ENCODE measurements around the gene RSPH6A.
A peak's percentile ranks its signal among the peaks of the same experiment; 100 is the strongest.

Gene RSPH6A

GRCh38 chr19:45793876-45794275 is 21.2 kb downstream of the RSPH6A start:
- H3K4me1 Mint-ChIP-seq = peaks cover 38% of the 10 kb centered on the region
- H3K36me3 Mint-ChIP-seq = peaks cover 6% of the 10 kb centered on the region
- no peaks in the 10 kb centered on the region for H3K9me3 Mint-ChIP-seq
- H3K27me3 Mint-ChIP-seq = peaks cover 8% of the 10 kb centered on the region
- H3K4me3 Mint-ChIP-seq = no peak overlapping the region
- peak overlapping the region; percentile 25 for H3K27ac Mint-ChIP-seq

- Mint-ChIP-seq H3K4me1 (peaks cover 38% of the 10 kb centered on the region), H3K9me3 (no peaks in the 10 kb centered on the region), H3K27ac (peak overlapping the region; percentile 88), H3K27me3 (peaks cover 6% of the 10 kb centered on the region), H3K36me3 (peaks cover 9% of the 10 kb centered on the region), H3K4me3 (peak overlapping the region; percentile 78)
Measured at GRCh38 chr19:45793178-45793564, 21.9 kb downstream of the RSPH6A start.

- H3K36me3 Mint-ChIP-seq = peaks cover 13% of the 10 kb centered on the region
- peak within 1 kb of the TSS; percentile 88 for H3K27ac Mint-ChIP-seq
- peak within 1 kb of the TSS; percentile 92 for H3K4me3 Mint-ChIP-seq
- H3K27me3 Mint-ChIP-seq = peaks cover 6% of the 10 kb centered on the region
- no peaks in the 10 kb centered on the region for H3K9me3 Mint-ChIP-seq
- H3K4me1 Mint-ChIP-seq = peaks cover 38% of the 10 kb centered on the region
Measured at GRCh38 chr19:45792470-45793177, 22.5 kb downstream of the RSPH6A start, which contains the start of gene DMWD. Gene DMWD, minus strand, starts transcription at chr19:45792845. Its CDS starts 89 bp downstream, at chr19:45792756.

GRCh38 chr19:45791744-45792469 is 23.2 kb downstream of the RSPH6A start:
- Mint-ChIP-seq H3K4me3 (peak overlapping the region; percentile 92), H3K27me3 (peaks cover 6% of the 10 kb centered on the region), H3K36me3 (peaks cover 18% of the 10 kb centered on the region), H3K9me3 (no peaks in the 10 kb centered on the region), H3K4me1 (peaks cover 38% of the 10 kb centered on the region), H3K27ac (peak overlapping the region; percentile 82)

GRCh38 chr19:45790942-45791341 is 24.2 kb downstream of the RSPH6A start:
- Mint-ChIP-seq H3K36me3 (peaks cover 20% of the 10 kb centered on the region), H3K27ac (peak overlapping the region; percentile 73), H3K9me3 (no peaks in the 10 kb centered on the region), H3K4me3 (peak overlapping the region; percentile 92), H3K4me1 (peaks cover 38% of the 10 kb centered on the region), H3K27me3 (peaks cover 6% of the 10 kb centered on the region)

GRCh38 chr19:45789035-45789786 is 25.9 kb downstream of the RSPH6A start:
- no peaks in the 10 kb centered on the region for H3K9me3 Mint-ChIP-seq
- H3K4me3 Mint-ChIP-seq = no peak overlapping the region
- peaks cover 33% of the 10 kb centered on the region for H3K4me1 Mint-ChIP-seq

GRCh38 chr19:45786533-45786894 is 28.6 kb downstream of the RSPH6A start:
- peaks cover 13% of the 10 kb centered on the region for H3K4me1 Mint-ChIP-seq
- no peaks in the 10 kb centered on the region for H3K9me3 Mint-ChIP-seq
- no peak overlapping the region for H3K4me3 Mint-ChIP-seq
- no peaks in the 10 kb centered on the region for H3K27me3 Mint-ChIP-seq
- H3K36me3 Mint-ChIP-seq = peaks cover 20% of the 10 kb centered on the region
- no peak overlapping the region for H3K27ac Mint-ChIP-seq

More at GRCh38 chr19:45789035-45789786, 25.9 kb downstream of the RSPH6A start:
- Mint-ChIP-seq H3K36me3 (peaks cover 20% of the 10 kb centered on the region), H3K27me3 (no peaks in the 10 kb centered on the region), H3K27ac (no peak overlapping the region)

- H3K4me1 Mint-ChIP-seq = peaks cover 7% of the 10 kb centered on the region
- no peak overlapping the region for H3K4me3 Mint-ChIP-seq
- H3K9me3 Mint-ChIP-seq = no peaks in the 10 kb centered on the region
- no peak overlapping the region for H3K27ac Mint-ChIP-seq
- H3K27me3 Mint-ChIP-seq = peaks cover 2% of the 10 kb centered on the region
- peaks cover 20% of the 10 kb centered on the region for H3K36me3 Mint-ChIP-seq
Measured at GRCh38 chr19:45785781-45786532, 29.2 kb downstream of the RSPH6A start.

GRCh38 chr19:45785097-45785496 is 30.0 kb downstream of the RSPH6A start:
- peaks cover 19% of the 10 kb centered on the region for H3K36me3 Mint-ChIP-seq
- peaks cover 4% of the 10 kb centered on the region for H3K27me3 Mint-ChIP-seq
- H3K4me1 Mint-ChIP-seq = peaks cover 1% of the 10 kb centered on the region
- H3K27ac Mint-ChIP-seq = no peak overlapping the region
- no peaks in the 10 kb centered on the region for H3K9me3 Mint-ChIP-seq
- H3K4me3 Mint-ChIP-seq = no peak overlapping the region

GRCh38 chr19:45784096-45784495 is 31.0 kb downstream of the RSPH6A start:
- Mint-ChIP-seq H3K36me3 (peaks cover 17% of the 10 kb centered on the region), H3K27me3 (peaks cover 9% of the 10 kb centered on the region), H3K9me3 (no peaks in the 10 kb centered on the region), H3K4me3 (no peak overlapping the region), H3K4me1 (peaks cover 11% of the 10 kb centered on the region), H3K27ac (no peak overlapping the region)

- Mint-ChIP-seq H3K9me3 (no peaks in the 10 kb centered on the region), H3K4me1 (peaks cover 19% of the 10 kb centered on the region), H3K27ac (no peak overlapping the region), H3K27me3 (peaks cover 12% of the 10 kb centered on the region), H3K4me3 (no peak overlapping the region), H3K36me3 (peaks cover 14% of the 10 kb centered on the region)
Measured at GRCh38 chr19:45782820-45783785, 32.0 kb downstream of the RSPH6A start.

GRCh38 chr19:45782162-45782691 is 32.9 kb downstream of the RSPH6A start, which contains the start of gene DMPK:
Gene DMPK, minus strand, starts transcription at chr19:45782490. Its CDS starts 138 bp downstream, at chr19:45782352.
- Mint-ChIP-seq H3K4me1 (peaks cover 19% of the 10 kb centered on the region), H3K36me3 (peaks cover 8% of the 10 kb centered on the region), H3K9me3 (no peaks in the 10 kb centered on the region), H3K27ac (no peak within 1 kb of the TSS), H3K4me3 (no peak within 1 kb of the TSS), H3K27me3 (peaks cover 12% of the 10 kb centered on the region)

- Mint-ChIP-seq H3K27me3 (peaks cover 12% of the 10 kb centered on the region), H3K27ac (no peak overlapping the region), H3K9me3 (no peaks in the 10 kb centered on the region), H3K36me3 (peaks cover 6% of the 10 kb centered on the region), H3K4me3 (no peak overlapping the region), H3K4me1 (peaks cover 19% of the 10 kb centered on the region)
Measured at GRCh38 chr19:45781214-45782161, 33.6 kb downstream of the RSPH6A start.
